HepG2 (cell line): Measurements from ENCODE around the gene ARHGEF16. TPM values are rescaled to one million over a fixed set of nuclear protein-coding genes. Genes with fewer than 3 reads are reported as not detected.

Experiments used
- ATM ChIP-seq: fragments of 450-650 bp; IDR thresholded peaks from 2 replicates; pipeline ENCODE4 v1.7.1; 2017; ENCODE audit warnings: mild to moderate bottlenecking, borderline replicate concordance
- JUNB ChIP-seq: sonication (generic); formaldehyde crosslinking; IDR thresholded peaks from 2 replicates; pipeline ENCODE4 v1.8.0; 2022; ENCODE audit warnings: missing genetic modification reagents, mild to moderate bottlenecking, borderline replicate concordance
- MLLT10 ChIP-seq: sonication (generic); formaldehyde crosslinking; IDR thresholded peaks from 2 replicates; pipeline ENCODE4 v1.4.0; 2020; ENCODE audit warnings: missing genetic modification reagents
- NR2F1 ChIP-seq, 2 experiments: fragments of 450-650 bp in 1 of 2; formaldehyde crosslinking in 1 of 2; IDR thresholded peaks; 2 replicates each; pipeline versions ENCODE4 v1.5.0 to v1.6.1; 2016 to 2020; ENCODE audit warnings: mild to moderate bottlenecking in 1 of 2, missing compliant biosample characterization in 1 of 2, missing genetic modification reagents in 1 of 2, moderate library complexity in 1 of 2
- PPARG ChIP-seq: conservative IDR thresholded peaks from 2 replicates; pipeline ENCODE4 v1.6.1; 2016; ENCODE audit warnings: missing biosample characterization, missing genetic modification reagents
- SMAD1 ChIP-seq: sonication (generic); formaldehyde crosslinking; IDR thresholded peaks from 2 replicates; pipeline ENCODE4 v1.4.0; 2020; ENCODE audit warnings: missing genetic modification reagents, low read depth, mild to moderate bottlenecking, borderline replicate concordance
- SMAD9 ChIP-seq: sonication (generic); formaldehyde crosslinking; IDR thresholded peaks from 2 replicates; pipeline ENCODE4 v1.5.1; 2020; ENCODE audit warnings: mild to moderate bottlenecking, missing genetic modification reagents
- YEATS4 ChIP-seq: sonication (generic); formaldehyde crosslinking; IDR thresholded peaks from 2 replicates; pipeline ENCODE4 v1.4.0; 2020; ENCODE audit warnings: missing genetic modification reagents, borderline replicate concordance
- ZBTB20 ChIP-seq: sonication (generic); formaldehyde crosslinking; IDR thresholded peaks from 2 replicates; pipeline ENCODE4 v1.8.1; 2023; ENCODE audit warnings: missing genetic modification reagents, low read depth, mild to moderate bottlenecking, borderline replicate concordance
- ZFP62 ChIP-seq: sonication (generic); formaldehyde crosslinking; IDR thresholded peaks from 2 replicates; pipeline ENCODE4 v1.4.0; 2020; ENCODE audit warnings: missing genetic modification reagents
- ZNF556 ChIP-seq: sonication (generic); formaldehyde crosslinking; IDR thresholded peaks from 2 replicates; pipeline ENCODE4 v1.4.0; 2020; ENCODE audit warnings: mild to moderate bottlenecking, missing genetic modification reagents, borderline replicate concordance
- ZNF782 ChIP-seq: sonication (generic); formaldehyde crosslinking; IDR thresholded peaks from 2 replicates; pipeline ENCODE4 v1.4.0; 2020; ENCODE audit warnings: missing genetic modification reagents, mild to moderate bottlenecking, borderline replicate concordance
- ZSCAN12 ChIP-seq: sonication (generic); formaldehyde crosslinking; IDR thresholded peaks from 2 replicates; pipeline ENCODE4 v1.9.0; 2021; ENCODE audit warnings: mild to moderate bottlenecking, missing genetic modification reagents
- ZSCAN30 ChIP-seq: sonication (generic); formaldehyde crosslinking; IDR thresholded peaks from 2 replicates; pipeline ENCODE4 v1.5.0; 2020; ENCODE audit warnings: mild to moderate bottlenecking, missing genetic modification reagents
- polyA plus RNA-seq, 8 experiments: library from polyadenylated mRNA; depleted of rRNA in 3 of 8; stranded (reverse) in 7 of 8; unstranded in 1 of 8; fragments of >200 nt; fragmentation: Illumina TruSeq in 4 of 8; extraction: Trizol in 4 of 8; gene quantifications; 2 replicates each; pipeline versions ENCODE4 v1.2.1 to v1.2.3, GENCODE V29; 2011 to 2016; ENCODE audit warnings: low read depth in 4 of 8, missing spikeins in 1 of 8, mixed read lengths in 1 of 8; ENCODE audit not compliant: insufficient read depth in 1 of 8
- total RNA-seq, 5 experiments: library from RNA; depleted of rRNA; stranded (reverse); fragments of >200 nt; fragmentation: Illumina TruSeq; extraction: Trizol; gene quantifications; 2 replicates each; pipeline ENCODE4 v1.2.3, GENCODE V29; 2016; ENCODE audit warnings: low read depth in 1 of 5
- TF ChIP-seq, protein P1 (sequence below): sonication (generic); formaldehyde crosslinking; IDR thresholded peaks from 2 replicates; pipeline ENCODE4 v1.4.0; 2020; ENCODE audit warnings: missing genetic modification reagents
- TF ChIP-seq, protein P2 (sequence below): sonication (generic); formaldehyde crosslinking; IDR thresholded peaks from 2 replicates; pipeline ENCODE4 v1.9.0; 2021; ENCODE audit warnings: missing genetic modification reagents, borderline replicate concordance
- TF ChIP-seq, protein P3 (sequence below): sonication (generic); formaldehyde crosslinking; IDR thresholded peaks from 2 replicates; pipeline ENCODE4 v1.5.0; 2020; ENCODE audit warnings: mild to moderate bottlenecking, low read depth, missing genetic modification reagents, borderline replicate concordance
- TF ChIP-seq, protein P4 (sequence below): sonication (generic); formaldehyde crosslinking; IDR thresholded peaks from 2 replicates; pipeline ENCODE4 v1.4.0; 2020; ENCODE audit warnings: missing genetic modification reagents, borderline replicate concordance

The ARHGEF16 gene
- total and polyA plus RNA-seq, 2 of the 13 experiments (the other 11 are each of a cell fraction or from before 2014, with no cell fraction given): 20.3 to 39.9 TPM

DNA sequence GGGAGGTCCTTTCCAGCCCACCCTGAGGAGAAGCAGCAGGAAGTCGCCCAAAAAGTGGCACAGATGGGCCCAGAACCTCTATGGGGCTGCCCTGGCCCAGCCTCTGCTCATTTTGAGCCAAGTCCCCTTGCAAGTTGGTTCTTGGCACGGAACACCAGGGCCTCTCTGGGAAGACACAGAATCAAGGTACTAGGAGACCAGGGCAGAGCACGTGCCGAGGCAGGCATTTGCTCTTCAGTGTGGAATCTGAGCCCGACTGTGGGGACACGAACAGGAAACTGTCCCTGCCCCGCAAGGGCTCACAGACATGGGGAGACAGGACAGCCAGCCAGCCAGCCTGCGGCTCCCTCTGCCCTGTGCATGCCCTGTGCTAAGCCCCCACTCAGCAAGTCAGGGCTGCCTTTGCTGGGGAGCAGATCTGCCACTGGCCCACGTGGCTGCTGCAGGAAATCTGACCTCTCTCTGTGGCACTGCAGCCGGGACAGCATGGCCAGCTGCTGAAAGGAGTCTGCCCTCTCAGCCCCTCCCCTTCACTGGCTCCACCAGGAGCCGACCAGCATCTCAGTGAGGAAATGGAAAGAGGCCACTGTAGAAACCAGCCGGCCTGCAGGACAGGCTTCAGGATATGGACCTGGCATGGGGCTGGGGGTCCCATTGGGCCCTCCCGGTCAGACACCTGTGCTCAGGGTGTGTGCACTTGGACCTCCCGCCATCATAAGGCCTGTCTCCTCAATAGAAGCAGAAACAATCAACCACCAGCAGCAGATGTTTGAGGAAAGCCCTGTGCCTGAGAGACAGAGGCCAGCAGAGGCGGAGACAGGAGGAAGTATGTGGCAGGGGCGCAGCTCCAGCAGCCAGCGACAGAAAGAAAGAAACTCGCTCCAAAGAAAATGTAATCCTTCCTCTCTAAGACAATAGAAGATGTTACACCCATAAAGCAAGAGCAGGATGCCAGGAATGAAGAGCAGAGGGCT, 3.7 kb downstream of the ARHGEF16 start (continued):
- TF ChIP-seq, protein P1, sequence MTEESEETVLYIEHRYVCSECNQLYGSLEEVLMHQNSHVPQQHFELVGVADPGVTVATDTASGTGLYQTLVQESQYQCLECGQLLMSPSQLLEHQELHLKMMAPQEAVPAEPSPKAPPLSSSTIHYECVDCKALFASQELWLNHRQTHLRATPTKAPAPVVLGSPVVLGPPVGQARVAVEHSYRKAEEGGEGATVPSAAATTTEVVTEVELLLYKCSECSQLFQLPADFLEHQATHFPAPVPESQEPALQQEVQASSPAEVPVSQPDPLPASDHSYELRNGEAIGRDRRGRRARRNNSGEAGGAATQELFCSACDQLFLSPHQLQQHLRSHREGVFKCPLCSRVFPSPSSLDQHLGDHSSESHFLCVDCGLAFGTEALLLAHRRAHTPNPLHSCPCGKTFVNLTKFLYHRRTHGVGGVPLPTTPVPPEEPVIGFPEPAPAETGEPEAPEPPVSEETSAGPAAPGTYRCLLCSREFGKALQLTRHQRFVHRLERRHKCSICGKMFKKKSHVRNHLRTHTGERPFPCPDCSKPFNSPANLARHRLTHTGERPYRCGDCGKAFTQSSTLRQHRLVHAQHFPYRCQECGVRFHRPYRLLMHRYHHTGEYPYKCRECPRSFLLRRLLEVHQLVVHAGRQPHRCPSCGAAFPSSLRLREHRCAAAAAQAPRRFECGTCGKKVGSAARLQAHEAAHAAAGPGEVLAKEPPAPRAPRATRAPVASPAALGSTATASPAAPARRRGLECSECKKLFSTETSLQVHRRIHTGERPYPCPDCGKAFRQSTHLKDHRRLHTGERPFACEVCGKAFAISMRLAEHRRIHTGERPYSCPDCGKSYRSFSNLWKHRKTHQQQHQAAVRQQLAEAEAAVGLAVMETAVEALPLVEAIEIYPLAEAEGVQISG (CRISPR knock-in tag): no peak; the same call in 1 of the 2 replicates
- TF ChIP-seq ZSCAN30 (CRISPR knock-in tag): no peak
- TF ChIP-seq ZBTB20 (CRISPR knock-in tag): no peak
- no peak for TF ChIP-seq YEATS4 (CRISPR knock-in tag)
- TF ChIP-seq MLLT10 (CRISPR knock-in tag): no peak
- no peak for TF ChIP-seq NR2F1 (CRISPR knock-in tag; IDR thresholded peaks at IDR 0.05)
- TF ChIP-seq ATM: no peak
- TF ChIP-seq, protein P2, sequence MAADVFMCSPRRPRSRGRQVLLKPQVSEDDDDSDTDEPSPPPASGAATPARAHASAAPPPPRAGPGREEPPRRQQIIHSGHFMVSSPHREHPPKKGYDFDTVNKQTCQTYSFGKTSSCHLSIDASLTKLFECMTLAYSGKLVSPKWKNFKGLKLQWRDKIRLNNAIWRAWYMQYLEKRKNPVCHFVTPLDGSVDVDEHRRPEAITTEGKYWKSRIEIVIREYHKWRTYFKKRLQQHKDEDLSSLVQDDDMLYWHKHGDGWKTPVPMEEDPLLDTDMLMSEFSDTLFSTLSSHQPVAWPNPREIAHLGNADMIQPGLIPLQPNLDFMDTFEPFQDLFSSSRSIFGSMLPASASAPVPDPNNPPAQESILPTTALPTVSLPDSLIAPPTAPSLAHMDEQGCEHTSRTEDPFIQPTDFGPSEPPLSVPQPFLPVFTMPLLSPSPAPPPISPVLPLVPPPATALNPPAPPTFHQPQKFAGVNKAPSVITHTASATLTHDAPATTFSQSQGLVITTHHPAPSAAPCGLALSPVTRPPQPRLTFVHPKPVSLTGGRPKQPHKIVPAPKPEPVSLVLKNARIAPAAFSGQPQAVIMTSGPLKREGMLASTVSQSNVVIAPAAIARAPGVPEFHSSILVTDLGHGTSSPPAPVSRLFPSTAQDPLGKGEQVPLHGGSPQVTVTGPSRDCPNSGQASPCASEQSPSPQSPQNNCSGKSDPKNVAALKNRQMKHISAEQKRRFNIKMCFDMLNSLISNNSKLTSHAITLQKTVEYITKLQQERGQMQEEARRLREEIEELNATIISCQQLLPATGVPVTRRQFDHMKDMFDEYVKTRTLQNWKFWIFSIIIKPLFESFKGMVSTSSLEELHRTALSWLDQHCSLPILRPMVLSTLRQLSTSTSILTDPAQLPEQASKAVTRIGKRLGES (CRISPR knock-in tag): no peak
- TF ChIP-seq ZNF782 (CRISPR knock-in tag): no peak
- no peak for TF ChIP-seq JUNB (CRISPR knock-in tag)
- TF ChIP-seq, protein P3, sequence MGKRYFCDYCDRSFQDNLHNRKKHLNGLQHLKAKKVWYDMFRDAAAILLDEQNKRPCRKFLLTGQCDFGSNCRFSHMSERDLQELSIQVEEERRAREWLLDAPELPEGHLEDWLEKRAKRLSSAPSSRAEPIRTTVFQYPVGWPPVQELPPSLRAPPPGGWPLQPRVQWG: no peak
- TF ChIP-seq, protein P4, sequence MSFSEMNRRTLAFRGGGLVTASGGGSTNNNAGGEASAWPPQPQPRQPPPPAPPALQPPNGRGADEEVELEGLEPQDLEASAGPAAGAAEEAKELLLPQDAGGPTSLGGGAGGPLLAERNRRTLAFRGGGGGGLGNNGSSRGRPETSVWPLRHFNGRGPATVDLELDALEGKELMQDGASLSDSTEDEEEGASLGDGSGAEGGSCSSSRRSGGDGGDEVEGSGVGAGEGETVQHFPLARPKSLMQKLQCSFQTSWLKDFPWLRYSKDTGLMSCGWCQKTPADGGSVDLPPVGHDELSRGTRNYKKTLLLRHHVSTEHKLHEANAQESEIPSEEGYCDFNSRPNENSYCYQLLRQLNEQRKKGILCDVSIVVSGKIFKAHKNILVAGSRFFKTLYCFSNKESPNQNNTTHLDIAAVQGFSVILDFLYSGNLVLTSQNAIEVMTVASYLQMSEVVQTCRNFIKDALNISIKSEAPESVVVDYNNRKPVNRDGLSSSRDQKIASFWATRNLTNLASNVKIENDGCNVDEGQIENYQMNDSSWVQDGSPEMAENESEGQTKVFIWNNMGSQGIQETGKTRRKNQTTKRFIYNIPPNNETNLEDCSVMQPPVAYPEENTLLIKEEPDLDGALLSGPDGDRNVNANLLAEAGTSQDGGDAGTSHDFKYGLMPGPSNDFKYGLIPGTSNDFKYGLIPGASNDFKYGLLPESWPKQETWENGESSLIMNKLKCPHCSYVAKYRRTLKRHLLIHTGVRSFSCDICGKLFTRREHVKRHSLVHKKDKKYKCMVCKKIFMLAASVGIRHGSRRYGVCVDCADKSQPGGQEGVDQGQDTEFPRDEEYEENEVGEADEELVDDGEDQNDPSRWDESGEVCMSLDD (CRISPR knock-in tag): no peak
- TF ChIP-seq ZSCAN12 (CRISPR knock-in tag): no peak
- TF ChIP-seq SMAD9 (CRISPR knock-in tag): no peak
- TF ChIP-seq ZFP62 (CRISPR knock-in tag): no peak
- no peak for TF ChIP-seq ZNF556 (CRISPR knock-in tag)
- no peak for TF ChIP-seq SMAD1 (CRISPR knock-in tag)
- no peak for TF ChIP-seq PPARG (CRISPR knock-in tag)
